Fibroblast of skin of scalp (primary cell): Measurements from ENCODE around the gene FOCAD.
A peak's percentile ranks its signal among the peaks of the same experiment; 100 is the strongest.

Experiments
- DNase-seq: peaks from one replicate; pipeline ENCODE4 v3.0.0-alpha.2; 2013

FOCAD gene

DNA sequence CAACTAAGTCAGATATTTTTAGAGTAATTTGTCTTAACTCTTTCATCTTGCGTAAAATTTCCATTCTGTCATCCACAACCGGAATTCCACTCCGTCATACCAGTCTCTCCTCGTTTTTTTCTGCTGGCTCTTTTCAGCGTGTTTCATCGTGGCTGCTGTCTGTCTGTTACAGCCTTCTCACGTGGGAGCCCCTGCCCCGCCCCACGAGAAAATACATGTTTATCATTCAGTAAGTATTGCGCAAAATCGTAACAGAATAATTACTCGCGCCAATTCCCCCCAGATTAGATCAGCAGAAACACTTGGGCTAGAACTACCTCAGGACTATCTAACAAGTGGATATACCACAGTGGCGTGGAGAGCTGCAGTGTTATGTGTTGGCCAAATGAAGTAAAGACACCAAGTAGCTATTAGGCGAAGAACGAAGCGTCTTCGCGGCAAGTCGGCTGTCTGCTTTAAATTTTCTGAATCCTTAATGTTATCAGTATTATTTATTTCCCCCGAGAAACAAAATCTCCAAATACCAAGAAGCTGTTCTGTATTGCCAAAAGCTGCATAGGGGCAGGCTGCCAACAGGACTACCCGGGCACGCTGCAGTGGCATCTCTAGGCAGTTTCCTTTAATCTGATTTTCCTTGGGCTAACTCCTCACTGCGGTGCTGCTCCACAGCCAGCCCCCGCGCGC is 566 bp upstream of the FOCAD start:
- DNase-seq = peak; percentile 49

DNA sequence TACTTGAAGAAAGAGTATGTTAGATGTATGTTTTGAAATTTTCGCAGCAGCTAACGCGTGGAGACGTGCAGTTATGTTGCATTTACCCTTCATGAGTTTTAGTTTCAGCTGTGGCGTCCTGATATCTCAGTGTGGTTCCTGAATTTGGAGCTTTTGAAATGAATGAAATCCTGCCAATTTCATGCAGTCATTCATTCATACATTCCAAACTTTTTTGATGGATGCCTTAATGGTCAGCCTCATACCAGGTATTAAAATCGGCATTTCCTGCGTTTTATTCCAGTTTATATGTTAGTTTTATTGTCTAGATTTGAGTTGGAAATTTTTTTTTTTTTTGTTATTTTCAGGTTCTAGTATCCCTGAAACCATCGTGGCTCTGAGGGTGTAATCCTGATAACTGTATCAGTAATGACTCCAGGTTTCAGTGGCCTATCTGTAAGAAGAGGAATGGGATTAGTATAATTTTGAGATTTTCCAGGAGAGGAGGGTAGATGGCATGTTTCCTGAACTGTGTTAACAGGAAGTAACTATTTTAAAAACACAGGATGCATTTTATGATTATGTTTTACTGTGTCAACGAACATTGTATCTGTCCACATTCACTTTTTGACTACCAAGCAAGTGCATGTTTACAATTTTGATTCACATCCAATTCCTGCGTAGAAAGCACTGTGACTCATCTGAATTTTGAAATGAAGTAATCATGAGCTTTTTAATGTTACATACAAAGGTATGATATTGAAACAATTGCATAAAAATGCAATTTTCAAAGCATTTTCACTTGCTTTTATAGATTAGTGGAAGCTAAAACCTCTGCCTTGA is 1.0 kb downstream of the FOCAD start:
- peak; percentile 55 for DNase-seq

DNA sequence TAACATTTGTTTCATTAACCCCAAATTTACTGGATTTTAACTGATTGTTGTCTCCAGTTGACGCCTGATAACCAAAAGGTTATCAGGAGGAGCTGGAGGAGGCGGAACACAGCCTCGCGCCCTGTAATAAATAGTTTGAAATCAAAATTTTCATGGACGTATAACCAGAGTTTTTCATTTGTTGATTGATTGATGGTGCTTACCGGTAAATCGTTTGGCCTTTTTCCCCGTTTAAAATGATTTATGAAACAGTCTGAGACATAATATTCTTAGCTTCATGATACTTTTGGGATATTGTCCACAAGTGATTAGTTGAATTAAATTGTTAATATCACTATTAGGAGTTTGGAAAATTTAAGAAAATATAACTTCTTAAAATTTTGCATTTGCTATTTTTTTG is 1.7 kb downstream of the FOCAD start:
- DNase-seq = no peak

DNA sequence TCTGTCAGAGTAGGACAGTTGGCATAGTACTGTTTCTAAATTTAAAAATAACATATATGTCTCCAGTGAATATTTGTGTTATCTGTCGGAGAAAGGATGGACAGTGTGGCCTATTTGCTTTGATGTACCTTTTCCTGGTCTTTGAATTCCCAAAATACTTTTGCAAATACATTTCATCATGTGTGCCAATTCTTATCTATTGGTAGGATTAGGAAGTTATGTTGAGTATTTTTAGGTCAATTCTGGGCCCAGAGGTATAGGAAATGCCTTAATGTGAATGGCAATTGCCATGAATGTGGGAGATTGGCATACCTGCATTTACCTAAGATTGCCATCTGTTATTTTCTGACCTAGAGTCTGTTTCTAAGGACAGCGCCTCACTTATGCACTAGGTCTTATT is 5.8 kb downstream of the FOCAD start:
- no peak for DNase-seq

GRCh38 chr9:20692554-20692953 is 8.5 kb downstream of the FOCAD start:
- no peak for DNase-seq

DNA sequence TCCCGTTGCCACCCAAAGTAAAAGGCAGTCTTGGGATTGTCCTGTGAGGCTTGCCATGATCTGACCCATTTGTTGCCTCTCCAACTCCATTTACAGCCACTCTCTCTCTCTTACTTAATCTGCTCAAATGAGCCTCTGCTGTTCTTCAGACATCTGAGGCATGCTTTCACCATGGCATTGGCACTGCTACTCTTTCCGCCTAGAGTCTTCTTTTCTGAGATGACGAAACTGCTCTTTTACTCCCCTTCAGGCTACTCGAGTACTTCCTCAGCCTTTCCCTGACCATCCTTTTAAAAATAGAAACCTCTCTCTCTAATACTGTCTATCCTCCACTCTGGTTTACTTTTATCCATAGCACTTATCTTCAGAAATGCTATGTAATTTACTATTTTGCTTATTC is 9.0 kb downstream of the FOCAD start:
- DNase-seq = no peak

DNA sequence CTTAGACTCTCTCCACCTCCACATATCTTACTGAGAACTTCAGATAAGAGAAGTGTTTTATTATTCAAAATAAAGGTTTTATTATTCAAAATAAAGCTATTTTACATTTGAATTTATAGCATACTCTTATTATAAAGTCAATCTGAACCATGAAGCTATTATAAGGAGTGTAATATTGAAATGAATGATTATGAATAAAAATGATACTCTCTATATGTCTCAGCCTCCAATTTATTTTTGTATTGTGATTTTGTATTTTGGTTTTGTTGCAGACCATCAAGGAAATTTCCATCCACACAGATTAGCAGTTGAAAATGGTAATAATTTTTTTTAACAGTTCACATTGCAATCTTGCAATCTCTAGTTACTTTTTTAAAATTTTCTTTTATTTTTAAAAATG is 10.2 kb downstream of the FOCAD start:
- no peak for DNase-seq

- DNase-seq = no peak
Measured at GRCh38 chr9:20697021-20697719, 13.1 kb downstream of the FOCAD start.

DNA sequence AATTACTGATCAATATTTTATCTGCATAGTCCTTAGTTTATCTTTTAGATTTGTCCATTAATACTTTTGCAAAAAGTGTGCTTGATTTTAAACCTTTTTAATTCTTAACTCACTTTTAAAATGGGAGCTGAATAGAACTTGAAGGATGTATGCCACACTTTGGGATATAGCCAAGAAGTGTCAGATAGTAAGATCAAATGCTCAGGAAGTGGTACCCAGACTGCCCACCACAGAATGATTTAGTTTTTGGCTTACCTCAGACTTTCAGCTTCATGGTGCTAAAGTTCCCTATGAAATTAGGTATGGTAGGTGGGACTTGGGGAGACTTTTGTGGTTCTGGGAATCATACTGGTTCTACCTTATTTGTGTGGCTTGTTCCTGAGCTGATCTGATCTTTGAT is 14.7 kb downstream of the FOCAD start:
- no peak for DNase-seq

- DNase-seq = no peak
Measured at GRCh38 chr9:20701060-20701459, 17.0 kb downstream of the FOCAD start.

DNA sequence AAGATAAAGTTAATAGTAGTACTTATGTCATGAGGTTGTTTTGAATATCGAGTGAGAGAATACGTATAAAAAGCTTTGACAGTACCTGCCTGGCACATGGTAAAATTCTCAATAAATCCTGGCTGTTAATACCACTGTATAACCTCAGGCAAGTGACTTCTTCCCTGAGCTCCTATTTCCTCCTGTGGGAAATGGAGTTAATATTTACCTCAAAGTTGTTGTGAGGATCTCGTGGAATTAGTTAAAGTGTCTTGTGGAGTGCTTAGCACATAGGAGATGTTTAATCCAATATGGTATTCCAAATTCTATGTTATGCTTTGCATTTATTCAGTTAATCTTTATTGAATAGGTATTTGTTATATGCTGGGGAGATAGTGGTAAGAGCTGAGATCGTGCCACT is 18.5 kb downstream of the FOCAD start:
- DNase-seq = no peak

- no peak for DNase-seq
Measured at GRCh38 chr9:20703146-20703545, 19.1 kb downstream of the FOCAD start.

DNA sequence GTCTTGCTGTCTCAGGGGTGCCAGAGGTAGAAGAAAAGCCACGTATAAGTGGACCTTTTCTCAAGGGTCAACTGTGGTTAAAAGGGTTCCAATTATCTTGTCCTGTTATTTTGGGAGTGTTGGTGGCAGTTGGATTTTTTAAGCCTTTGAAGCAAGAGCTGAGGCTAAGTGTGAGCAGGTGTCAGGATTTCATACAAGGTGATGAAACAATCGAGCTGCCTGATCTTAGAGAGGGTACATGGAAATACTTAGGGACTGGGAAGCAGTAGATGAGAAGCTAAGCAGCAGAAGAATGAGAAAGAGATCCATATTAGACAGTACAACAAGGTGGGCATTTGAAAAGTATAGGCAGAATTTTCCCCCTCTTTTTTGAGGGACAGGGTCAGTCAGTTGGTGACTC is 23.6 kb downstream of the FOCAD start:
- DNase-seq = no peak

DNA sequence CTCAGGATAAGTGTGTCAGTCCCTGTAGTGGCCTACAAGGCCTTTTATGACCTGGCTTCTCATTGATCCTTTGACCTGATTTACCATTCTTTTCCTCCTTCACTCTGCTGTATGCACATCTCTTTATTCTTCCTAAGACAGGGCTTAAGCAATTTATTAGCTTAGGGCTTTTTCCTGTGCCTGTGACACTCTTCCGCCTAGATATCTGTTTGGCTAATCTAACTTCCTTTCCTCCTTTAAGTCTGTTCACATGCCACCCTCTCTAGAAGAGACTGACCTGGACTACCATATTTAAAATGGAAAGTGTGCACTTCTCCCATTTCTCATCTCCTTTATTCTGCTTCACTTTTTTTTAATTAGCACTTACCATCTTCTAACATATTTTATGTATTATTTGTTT is 29.1 kb downstream of the FOCAD start:
- no peak for DNase-seq

GRCh38 chr9:20714442-20715415 is 30.7 kb downstream of the FOCAD start:
- DNase-seq = no peak

DNA sequence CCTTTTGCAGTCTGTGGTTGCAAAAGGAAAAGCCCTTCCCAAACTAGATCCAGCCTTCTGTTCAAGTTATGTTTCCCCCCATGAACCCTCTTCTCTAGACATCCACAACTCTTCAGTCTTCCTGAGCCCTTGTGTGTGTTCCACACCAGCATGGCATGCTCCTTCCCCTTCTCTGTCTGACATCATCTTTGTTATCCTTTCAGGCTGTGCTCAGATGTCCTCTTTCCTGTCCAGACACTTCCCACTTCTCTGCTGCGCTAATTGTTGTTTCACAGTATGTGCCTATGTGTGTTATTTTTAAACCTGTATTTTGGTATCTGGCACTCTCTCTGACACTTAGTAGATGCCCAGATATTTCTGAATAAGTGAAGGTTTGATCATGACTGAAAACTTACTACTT is 38.2 kb downstream of the FOCAD start:
- no peak for DNase-seq

- no peak for DNase-seq
Measured at GRCh38 chr9:20725675-20726074, 41.6 kb downstream of the FOCAD start.

DNA sequence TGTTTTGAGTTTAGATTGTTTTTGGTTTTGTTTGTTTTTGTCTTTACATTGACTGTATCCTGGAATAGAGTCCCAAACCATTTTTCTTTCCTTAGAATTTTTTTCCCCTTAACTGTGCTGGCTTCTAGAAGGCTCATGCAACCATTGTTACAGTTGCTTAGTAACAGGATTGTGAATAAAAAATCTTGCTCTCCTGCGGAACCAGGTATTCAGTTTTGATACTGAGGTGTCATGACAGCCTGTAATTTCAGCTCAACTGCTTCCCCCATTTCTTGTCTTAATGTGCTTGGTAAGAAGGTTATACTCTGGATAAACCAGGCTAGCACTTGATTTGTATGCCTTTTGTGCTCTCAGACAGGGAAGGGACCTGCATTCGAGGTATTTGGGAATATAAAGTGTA is 42.1 kb downstream of the FOCAD start:
- no peak for DNase-seq

DNA sequence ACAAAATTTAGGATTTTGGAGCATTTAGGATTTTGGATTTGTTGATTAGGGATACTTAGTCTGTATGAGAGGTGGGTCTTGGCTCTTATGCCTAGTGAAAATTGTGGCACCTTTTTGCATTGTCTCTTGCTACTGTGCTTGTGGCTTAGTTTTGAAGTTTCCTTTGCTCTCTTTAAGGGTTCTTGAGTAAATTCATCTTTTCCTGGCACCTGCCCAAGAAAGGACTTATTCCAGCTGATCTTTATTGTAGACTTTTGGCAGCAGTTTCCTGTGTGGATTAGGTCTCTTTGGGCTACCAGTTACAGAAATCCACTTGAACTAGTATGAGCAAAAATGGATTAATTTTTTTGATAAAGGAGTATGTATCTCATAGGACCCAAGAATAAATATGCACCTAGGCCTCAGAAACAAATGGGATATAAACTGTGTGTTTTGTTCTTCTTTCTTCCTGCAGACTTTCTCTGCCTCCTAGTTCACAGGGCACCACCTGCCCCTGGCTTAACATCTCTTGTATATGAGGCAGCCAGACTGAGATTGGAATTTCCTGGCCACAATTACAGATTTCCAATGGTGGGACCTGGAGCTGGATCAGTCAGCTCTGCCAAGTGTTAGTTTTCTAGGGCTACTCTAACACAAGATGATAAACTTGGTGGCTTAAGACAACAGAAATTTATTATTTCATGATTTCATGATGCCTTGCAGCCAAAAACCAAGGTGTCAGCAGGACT is 44.6 kb downstream of the FOCAD start:
- DNase-seq = peak; percentile 44

- DNase-seq = peak; percentile 22
Measured at GRCh38 chr9:20729523-20729922, 45.5 kb downstream of the FOCAD start.

- peak; percentile 6 for DNase-seq
Measured at GRCh38 chr9:20732118-20732517, 48.1 kb downstream of the FOCAD start.

GRCh38 chr9:20734275-20734674 is 50.2 kb downstream of the FOCAD start:
- no peak for DNase-seq
